ENCODE results near the gene SMAD2.

GRCh38 chr18:47846431-47846830, 84.0 kb downstream of the SMAD2 start:
- TF ChIP-seq POLR2A (IDR thresholded peaks at IDR 0.05; ENCODE audit: low read depth, low read length) (no peak), POLR2AphosphoS5 (IDR thresholded peaks at IDR 0.05; ENCODE audit: low read depth, low read length) (no peak)
